Choroid plexus epithelial cell (primary cell): ENCODE measurements around the gene EIF2B1.

Source experiments
- DNase-seq: peaks from one replicate; pipeline ENCODE4 v3.0.0-alpha.2; 2010; ENCODE audit warnings: low read depth
- H3K4me3 ChIP-seq: 2 replicates; pipeline ENCODE4 v1.5.1; 2011; ENCODE audit warnings: low read depth, mild to moderate bottlenecking, control low read depth, low read length, moderate library complexity
- CTCF ChIP-seq: conservative IDR thresholded peaks from 2 replicates; pipeline ENCODE4 v1.5.1; 2011; ENCODE audit warnings: low read depth, mild to moderate bottlenecking, control low read depth, inconsistent platforms, low read length, moderate library complexity

EIF2B1 gene

GRCh38 chr12:123670882-123671728 is 37.6 kb upstream of the EIF2B1 start, which contains the start of gene TCTN2:
TCTN2 (plus strand) TSS chr12:123671113; CDS start chr12:123671241, 128 bp downstream.
- no peak for TF ChIP-seq CTCF
- peak within 1 kb of the TSS; percentile 73 for H3K4me3 ChIP-seq
- peak; percentile 94 for DNase-seq

- no peak overlapping the region for H3K4me3 ChIP-seq
- no peak for DNase-seq
Measured at GRCh38 chr12:123667771-123668170, 34.3 kb upstream of the EIF2B1 start.

GRCh38 chr12:123659996-123660727 is 26.7 kb upstream of the EIF2B1 start:
- no peak for TF ChIP-seq CTCF
- DNase-seq, result peak; percentile 91
- no peak overlapping the region for H3K4me3 ChIP-seq

More at GRCh38 chr12:123667771-123668170, 34.3 kb upstream of the EIF2B1 start:
- TF ChIP-seq CTCF, result no peak

GRCh38 chr12:123657211-123657610 is 23.7 kb upstream of the EIF2B1 start:
- H3K4me3 ChIP-seq, result no peak overlapping the region
- TF ChIP-seq CTCF, result no peak
- DNase-seq, result no peak

- no peak for DNase-seq
- no peak for TF ChIP-seq CTCF
Measured at GRCh38 chr12:123656392-123656791, 22.9 kb upstream of the EIF2B1 start.

GRCh38 chr12:123655420-123655819 is 21.9 kb upstream of the EIF2B1 start:
- no peak overlapping the region for H3K4me3 ChIP-seq
- no peak for DNase-seq
- no peak for TF ChIP-seq CTCF

More at GRCh38 chr12:123656392-123656791, 22.9 kb upstream of the EIF2B1 start:
- H3K4me3 ChIP-seq, result no peak overlapping the region
